K562 (cell line): ENCODE results near the gene AAGAB. TPM values are rescaled to one million over a fixed set of nuclear protein-coding genes. Genes with fewer than 3 reads are reported as not detected.

ENCODE experiments used
- BCL6 ChIP-seq: fragments of 250-450 bp; sonication (Bioruptor Pico); IDR thresholded peaks from 2 replicates; pipeline ENCODE4 v1.4.0; 2020
- C11orf30 ChIP-seq: fragments of 450-650 bp; IDR thresholded peaks from 2 replicates; pipeline ENCODE4 v1.6.1; 2016; ENCODE audit warnings: low read depth, mild to moderate bottlenecking
- CBFA2T3 ChIP-seq: fragments of 450-650 bp; IDR thresholded peaks from 2 replicates; pipeline ENCODE4 v1.6.1; 2017
- CHD4 ChIP-seq: fragments of 200-600 bp; sonication (generic); IDR thresholded peaks from 3 replicates; pipeline ENCODE4 v1.6.1; 2012; ENCODE audit warnings: low read depth, mild to moderate bottlenecking, mixed read lengths, low read length, inconsistent platforms; ENCODE audit not compliant: insufficient read depth, insufficient replicate concordance, poor library complexity, severe bottlenecking
- DPF2 ChIP-seq: fragments of 450-650 bp; IDR thresholded peaks from 2 replicates; pipeline ENCODE4 v1.6.1; 2016
- ELF2 ChIP-seq: fragments of 250-450 bp; sonication (Bioruptor Pico); IDR thresholded peaks from 2 replicates; pipeline ENCODE4 v1.5.0; 2021; ENCODE audit warnings: mild to moderate bottlenecking
- MED1 ChIP-seq: sonication (generic); formaldehyde crosslinking; IDR thresholded peaks from 2 replicates; pipeline ENCODE4 v1.8.1; 2023; ENCODE audit warnings: missing genetic modification reagents, borderline replicate concordance
- NR2C1 ChIP-seq, 2 experiments: fragments of 450-650 bp; IDR thresholded peaks; 2 replicates each; pipeline ENCODE4 v1.6.1; 2017; ENCODE audit warnings: mild to moderate bottlenecking in 2 of 2, antibody characterized with exemption in 1 of 2, inconsistent platforms in 1 of 2, missing compliant biosample characterization in 1 of 2, missing genetic modification characterization in 1 of 2
- PCBP1 ChIP-seq: fragments of 200-400 bp; formaldehyde crosslinking; IDR thresholded peaks from 2 replicates; pipeline ENCODE4 v1.6.1; 2018; ENCODE audit warnings: mild to moderate bottlenecking, low read depth, low read length; ENCODE audit not compliant: poor library complexity, severe bottlenecking
- POLR2AphosphoS2 ChIP-seq: IDR thresholded peaks from 2 replicates; pipeline ENCODE4 v1.6.1; 2012; ENCODE audit warnings: low read length, improper control_type of control experiment
- POU5F1 ChIP-seq: fragments of 150-350 bp; IDR thresholded peaks from 2 replicates; pipeline ENCODE4 v1.6.1; 2014; ENCODE audit warnings: borderline replicate concordance, low read length, low read depth, mild to moderate bottlenecking; ENCODE audit not compliant: partially characterized antibody
- RCOR1 ChIP-seq, 2 experiments: IDR thresholded peaks; 2 replicates each; pipeline ENCODE4 v1.6.1; 2012; ENCODE audit warnings: low read depth in 2 of 2, low read length in 2 of 2, borderline replicate concordance in 1 of 2, improper control_type of control experiment in 1 of 2
- SRSF1 ChIP-seq: fragments of 200-400 bp; formaldehyde crosslinking; IDR thresholded peaks from 2 replicates; pipeline ENCODE4 v1.6.1; 2017; ENCODE audit warnings: mild to moderate bottlenecking, low read depth, low read length, moderate library complexity
- TBP ChIP-seq: optimal IDR thresholded peaks from 2 replicates; pipeline ENCODE3; 2011; ENCODE audit warnings: low read depth, low read length, improper control_type of control experiment
- TRIM24 ChIP-seq, 2 experiments: fragments of 450-650 bp; IDR thresholded peaks; 2 replicates each; pipeline ENCODE4 v1.6.1; 2016
- ZEB2 ChIP-seq: fragments of 450-650 bp; IDR thresholded peaks from 2 replicates; pipeline ENCODE4 v1.6.1; 2016
- ZNF311 ChIP-seq: fragments of 250-450 bp; sonication (Bioruptor Pico); IDR thresholded peaks from 2 replicates; pipeline ENCODE4 v1.4.0; 2020; ENCODE audit warnings: mild to moderate bottlenecking, moderate library complexity
- ZNF41 ChIP-seq: fragments of 250-450 bp; sonication (Bioruptor Pico); conservative IDR thresholded peaks from 2 replicates; pipeline ENCODE4 v1.4.0; 2020; ENCODE audit warnings: mild to moderate bottlenecking
- ZNF445 ChIP-seq: fragments of 250-450 bp; sonication (Bioruptor Pico); IDR thresholded peaks from 2 replicates; pipeline ENCODE4 v1.4.0; 2020; ENCODE audit warnings: low read depth, mild to moderate bottlenecking, moderate library complexity
- ZNF507 ChIP-seq: conservative IDR thresholded peaks from 2 replicates; pipeline ENCODE4 v1.6.1; 2017; ENCODE audit warnings: missing genetic modification characterization, missing compliant biosample characterization
- ZSCAN29 ChIP-seq: fragments of 450-650 bp; IDR thresholded peaks from 2 replicates; pipeline ENCODE4 v1.6.1; 2017
- polyA plus RNA-seq, 8 experiments: library from polyadenylated mRNA; depleted of rRNA in 4 of 8; stranded (reverse) in 5 of 8; unstranded in 3 of 8; fragments of >200 nt; fragmentation: Nextera tagmentation in 2 of 8; fragmentation: Illumina TruSeq in 1 of 8; extraction: Ambion mirVana in 2 of 8; extraction: Trizol in 1 of 8; gene quantifications; 2 replicates each; pipeline versions ENCODE4 v1.2.1 to v1.2.3, GENCODE V29; 2011 to 2014; ENCODE audit warnings: inconsistent platforms in 1 of 8, missing spikeins in 1 of 8
- total RNA-seq, 7 experiments: library from RNA; depleted of rRNA in 6 of 7; stranded (reverse); fragments of >200 nt in 6 of 7; fragmentation: Illumina TruSeq in 2 of 7; extraction: Trizol in 2 of 7; gene quantifications; 2 replicates each; pipeline versions ENCODE4 v1.2.1 to v1.2.3, GENCODE V29; 2011 to 2021; ENCODE audit warnings: low replicate concordance in 1 of 7
- TF ChIP-seq, protein P1 (sequence below): fragments of 450-650 bp; IDR thresholded peaks from 2 replicates; pipeline ENCODE4 v1.6.1; 2016; ENCODE audit warnings: borderline replicate concordance
- TF ChIP-seq, protein P2 (sequence below): sonication (generic); formaldehyde crosslinking; IDR thresholded peaks from 2 replicates; pipeline ENCODE4 v1.8.0; 2022; ENCODE audit warnings: mild to moderate bottlenecking, missing genetic modification reagents

AAGAB gene
- total and polyA plus RNA-seq, 9 of the 15 experiments (the other 6 are each of a cell fraction or from before 2014, with no cell fraction given) = 17.8 to 109 (median 58.3) TPM

DNA sequence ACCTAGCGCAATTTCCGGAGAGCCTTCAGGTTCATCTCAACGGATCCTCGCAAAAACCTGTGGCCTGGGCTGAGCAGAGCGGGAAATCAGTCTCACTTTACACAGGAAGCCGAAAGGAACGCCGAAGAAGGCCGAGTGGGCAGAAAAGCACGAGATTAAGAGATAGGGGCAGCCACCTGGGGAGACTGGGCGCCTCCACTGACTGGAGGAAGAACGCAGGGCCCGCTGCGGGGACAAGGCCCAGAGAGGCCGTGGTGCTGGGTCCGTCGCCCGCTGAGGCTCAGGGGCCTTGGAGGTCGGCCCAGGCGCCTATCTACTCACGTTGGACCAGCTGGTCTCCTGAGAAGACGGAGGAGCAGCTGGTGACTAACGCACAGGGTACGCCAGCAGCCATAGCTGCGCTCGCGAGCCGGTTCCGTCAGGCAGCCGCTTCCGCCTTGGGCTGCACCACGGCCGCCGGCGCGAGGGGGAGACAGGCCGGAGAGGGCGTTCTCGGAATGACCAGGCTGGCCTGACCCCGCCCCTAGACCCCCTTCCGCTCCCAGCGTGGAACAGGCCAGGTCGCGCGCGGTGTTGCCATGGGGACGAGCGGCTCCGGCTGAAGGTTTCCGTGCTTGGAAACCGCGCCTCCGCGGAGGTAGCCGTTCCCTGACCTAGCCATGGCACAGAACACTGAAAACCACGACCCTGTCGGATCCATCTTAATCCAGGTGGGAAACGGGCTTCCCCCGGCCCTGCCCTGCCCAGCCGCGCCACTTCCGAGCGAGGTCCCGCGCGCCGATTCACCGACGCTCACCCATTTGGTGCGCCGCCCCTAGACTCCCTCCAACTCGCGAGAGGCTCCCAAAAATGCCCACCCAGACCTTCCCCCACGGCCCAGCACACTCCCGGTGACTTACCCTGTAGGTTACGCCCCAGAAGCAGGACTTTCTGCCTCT, at the start of gene AAGAB, which contains the start of gene IQCH (continued):
- TF ChIP-seq CHD4 (no peak), C11orf30 (peak; percentile 79), PCBP1 (peak; percentile 99), ZEB2 (peak; percentile 70), ZNF507 (tag) (no peak), MED1 (no peak), ZSCAN29 (no peak), RCOR1 (IDR thresholded peaks at IDR 0.05; ENCODE audit: borderline replicate concordance in 1 of 2, low read depth in 2 of 2, low read length in 2 of 2) (0 out of 4 replicates have a peak, but pooled peaks of 1 of the 2 experiments have one; percentile 3), ZNF311 (CRISPR knock-in tag) (no peak), ZNF41 (CRISPR knock-in tag) (no peak), POU5F1 (no peak), CBFA2T3 (peak; percentile 50), ZNF445 (CRISPR knock-in tag) (no peak), TBP (peak; percentile 97), BCL6 (CRISPR knock-in tag) (no peak), SRSF1 (no peak), TRIM24 (IDR thresholded peaks at IDR 0.05) (no peak; a peak in 1 of 4 replicates), POLR2AphosphoS2 (no peak), NR2C1 (IDR thresholded peaks at IDR 0.05) (peak; percentile 52; the same call in 1 of the 2 replicates), NR2C1 (tag; IDR thresholded peaks at IDR 0.05) (peak; percentile 26; the same call in 1 of the 2 replicates), DPF2 (no peak; the same call in 1 of the 2 replicates), ELF2 (CRISPR knock-in tag) (peak; percentile 98)
- TF ChIP-seq, protein P1, sequence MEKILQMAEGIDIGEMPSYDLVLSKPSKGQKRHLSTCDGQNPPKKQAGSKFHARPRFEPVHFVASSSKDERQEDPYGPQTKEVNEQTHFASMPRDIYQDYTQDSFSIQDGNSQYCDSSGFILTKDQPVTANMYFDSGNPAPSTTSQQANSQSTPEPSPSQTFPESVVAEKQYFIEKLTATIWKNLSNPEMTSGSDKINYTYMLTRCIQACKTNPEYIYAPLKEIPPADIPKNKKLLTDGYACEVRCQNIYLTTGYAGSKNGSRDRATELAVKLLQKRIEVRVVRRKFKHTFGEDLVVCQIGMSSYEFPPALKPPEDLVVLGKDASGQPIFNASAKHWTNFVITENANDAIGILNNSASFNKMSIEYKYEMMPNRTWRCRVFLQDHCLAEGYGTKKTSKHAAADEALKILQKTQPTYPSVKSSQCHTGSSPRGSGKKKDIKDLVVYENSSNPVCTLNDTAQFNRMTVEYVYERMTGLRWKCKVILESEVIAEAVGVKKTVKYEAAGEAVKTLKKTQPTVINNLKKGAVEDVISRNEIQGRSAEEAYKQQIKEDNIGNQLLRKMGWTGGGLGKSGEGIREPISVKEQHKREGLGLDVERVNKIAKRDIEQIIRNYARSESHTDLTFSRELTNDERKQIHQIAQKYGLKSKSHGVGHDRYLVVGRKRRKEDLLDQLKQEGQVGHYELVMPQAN = peak; percentile 90
- TF ChIP-seq, protein P2, sequence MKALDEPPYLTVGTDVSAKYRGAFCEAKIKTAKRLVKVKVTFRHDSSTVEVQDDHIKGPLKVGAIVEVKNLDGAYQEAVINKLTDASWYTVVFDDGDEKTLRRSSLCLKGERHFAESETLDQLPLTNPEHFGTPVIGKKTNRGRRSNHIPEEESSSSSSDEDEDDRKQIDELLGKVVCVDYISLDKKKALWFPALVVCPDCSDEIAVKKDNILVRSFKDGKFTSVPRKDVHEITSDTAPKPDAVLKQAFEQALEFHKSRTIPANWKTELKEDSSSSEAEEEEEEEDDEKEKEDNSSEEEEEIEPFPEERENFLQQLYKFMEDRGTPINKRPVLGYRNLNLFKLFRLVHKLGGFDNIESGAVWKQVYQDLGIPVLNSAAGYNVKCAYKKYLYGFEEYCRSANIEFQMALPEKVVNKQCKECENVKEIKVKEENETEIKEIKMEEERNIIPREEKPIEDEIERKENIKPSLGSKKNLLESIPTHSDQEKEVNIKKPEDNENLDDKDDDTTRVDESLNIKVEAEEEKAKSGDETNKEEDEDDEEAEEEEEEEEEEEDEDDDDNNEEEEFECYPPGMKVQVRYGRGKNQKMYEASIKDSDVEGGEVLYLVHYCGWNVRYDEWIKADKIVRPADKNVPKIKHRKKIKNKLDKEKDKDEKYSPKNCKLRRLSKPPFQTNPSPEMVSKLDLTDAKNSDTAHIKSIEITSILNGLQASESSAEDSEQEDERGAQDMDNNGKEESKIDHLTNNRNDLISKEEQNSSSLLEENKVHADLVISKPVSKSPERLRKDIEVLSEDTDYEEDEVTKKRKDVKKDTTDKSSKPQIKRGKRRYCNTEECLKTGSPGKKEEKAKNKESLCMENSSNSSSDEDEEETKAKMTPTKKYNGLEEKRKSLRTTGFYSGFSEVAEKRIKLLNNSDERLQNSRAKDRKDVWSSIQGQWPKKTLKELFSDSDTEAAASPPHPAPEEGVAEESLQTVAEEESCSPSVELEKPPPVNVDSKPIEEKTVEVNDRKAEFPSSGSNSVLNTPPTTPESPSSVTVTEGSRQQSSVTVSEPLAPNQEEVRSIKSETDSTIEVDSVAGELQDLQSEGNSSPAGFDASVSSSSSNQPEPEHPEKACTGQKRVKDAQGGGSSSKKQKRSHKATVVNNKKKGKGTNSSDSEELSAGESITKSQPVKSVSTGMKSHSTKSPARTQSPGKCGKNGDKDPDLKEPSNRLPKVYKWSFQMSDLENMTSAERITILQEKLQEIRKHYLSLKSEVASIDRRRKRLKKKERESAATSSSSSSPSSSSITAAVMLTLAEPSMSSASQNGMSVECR (CRISPR knock-in tag) = peak; percentile 99
